SU-DHL-6 (cell line): Measurements from ENCODE around the gene SLC25A25.

Experiments used
- CTCF ChIP-seq: fragments of 200-600 bp; sonication (generic); IDR thresholded peaks from one replicate; pipeline ENCODE4 v1.5.1; 2017; ENCODE audit warnings: antibody characterized with exemption, mild to moderate bottlenecking, low read length, moderate library complexity; ENCODE audit not compliant: insufficient read depth, poor library complexity, severe bottlenecking
- EZH2phosphoT487 ChIP-seq: fragments of 200-600 bp; sonication (generic), shearing (Covaris generic); conservative IDR thresholded peaks from 2 replicates; pipeline ENCODE4 v1.6.1; 2018; ENCODE audit warnings: mild to moderate bottlenecking, antibody characterized with exemption, low read length, moderate library complexity, mixed read lengths

- TF ChIP-seq CTCF = no peak
- TF ChIP-seq EZH2phosphoT487 = no peak
Observed at GRCh38 chr9:128121466-128121810, 53.4 kb downstream of the SLC25A25 start.
